NCI-H146 (cell line): ENCODE data around the gene TMEM269.

Source experiments
- DNase-seq: peaks from one replicate; lab custom pipeline; 2025; lab: John Stamatoyannopoulos, UW

TMEM269 gene

DNA sequence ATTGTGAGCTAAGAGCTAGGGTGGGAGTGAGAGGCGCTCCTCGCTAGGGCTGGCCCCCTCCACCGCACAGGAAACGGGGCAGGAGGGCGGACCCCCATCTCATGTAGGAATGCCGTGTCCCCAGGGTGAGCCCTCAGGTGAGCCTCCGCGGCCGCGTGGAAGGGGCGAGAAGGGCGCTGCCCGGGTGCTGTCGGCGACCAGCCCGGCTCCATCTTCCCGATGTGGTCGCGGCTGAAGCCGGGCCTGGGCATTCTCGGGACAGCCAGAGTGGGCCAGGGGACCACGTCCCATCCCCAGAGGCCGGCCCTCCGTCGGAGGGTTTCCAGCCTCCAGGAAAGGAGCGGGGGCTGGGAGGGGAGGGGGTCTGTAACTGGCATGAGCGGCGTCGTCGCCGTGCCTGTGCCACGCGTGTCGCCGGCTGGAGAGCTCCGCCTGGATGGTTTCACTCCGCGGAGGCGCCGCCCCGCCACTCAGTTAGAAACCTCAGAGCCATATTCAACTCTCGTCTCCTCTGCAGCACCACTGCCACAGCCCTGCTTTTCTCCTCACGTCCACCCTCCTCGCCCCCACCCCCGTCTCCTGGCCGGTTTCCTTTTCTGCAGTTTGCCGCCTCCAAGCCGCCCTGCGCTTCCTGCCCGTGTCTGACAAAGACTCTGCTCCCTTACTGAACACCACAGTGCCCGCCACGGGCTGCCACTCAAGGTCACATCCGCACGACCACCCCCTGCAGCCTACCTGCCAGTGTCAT lies at the start of gene TMEM269:
Gene TMEM269 (plus strand): TSS at position 46 of the 748 bp plus-strand sequence. CDS start 4,903 bp downstream, outside the sequence.
- peak; percentile 4 for DNase-seq

- no peak for DNase-seq
Observed at GRCh38 chr1:42735056-42735455, 49.7 kb upstream of the TMEM269 start.

- no peak for DNase-seq
Observed at GRCh38 chr1:42735477-42736105, 49.2 kb upstream of the TMEM269 start.

GRCh38 chr1:42736152-42736551 lies 48.6 kb upstream of the TMEM269 start:
- DNase-seq, result no peak

GRCh38 chr1:42736571-42737200 lies 48.1 kb upstream of the TMEM269 start:
- DNase-seq, result no peak

GRCh38 chr1:42737257-42737656 lies 47.5 kb upstream of the TMEM269 start:
- no peak for DNase-seq

DNA sequence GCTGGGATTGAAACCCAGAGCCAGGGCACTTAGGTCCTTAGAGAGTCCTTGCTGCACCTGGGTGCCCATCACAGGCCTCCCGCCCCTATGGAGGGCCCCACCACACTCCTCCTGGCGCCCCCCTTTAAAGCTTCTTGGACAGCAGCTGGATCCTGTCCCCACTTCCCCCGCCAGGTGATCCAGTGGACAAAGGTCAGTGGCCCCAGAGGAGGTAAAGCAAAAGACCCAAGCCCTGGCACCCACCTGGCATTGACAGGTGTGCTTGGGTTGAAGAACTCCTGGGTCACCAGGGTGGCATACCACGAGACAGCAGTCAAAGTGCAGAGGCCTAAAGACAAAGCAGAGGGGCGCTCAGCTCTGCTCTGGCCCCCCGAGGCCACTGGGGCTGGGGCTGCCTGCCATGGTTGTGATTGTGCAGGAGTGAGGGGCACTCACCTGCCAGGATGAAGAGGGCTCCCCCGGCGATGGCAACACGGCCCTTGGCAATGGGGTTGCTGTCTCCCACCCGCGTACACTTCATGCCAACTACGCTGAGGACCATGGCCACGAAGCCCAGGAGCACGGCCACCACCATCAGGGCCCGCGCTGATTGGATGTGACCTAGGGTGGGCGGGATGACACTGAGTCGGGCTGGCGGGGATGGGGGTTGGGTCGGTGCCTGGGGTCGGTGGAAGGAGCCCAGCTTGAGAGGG lies 46.7 kb upstream of the TMEM269 start:
- DNase-seq, result no peak

GRCh38 chr1:42738678-42739226 lies 46.0 kb upstream of the TMEM269 start:
- DNase-seq, result no peak

DNA sequence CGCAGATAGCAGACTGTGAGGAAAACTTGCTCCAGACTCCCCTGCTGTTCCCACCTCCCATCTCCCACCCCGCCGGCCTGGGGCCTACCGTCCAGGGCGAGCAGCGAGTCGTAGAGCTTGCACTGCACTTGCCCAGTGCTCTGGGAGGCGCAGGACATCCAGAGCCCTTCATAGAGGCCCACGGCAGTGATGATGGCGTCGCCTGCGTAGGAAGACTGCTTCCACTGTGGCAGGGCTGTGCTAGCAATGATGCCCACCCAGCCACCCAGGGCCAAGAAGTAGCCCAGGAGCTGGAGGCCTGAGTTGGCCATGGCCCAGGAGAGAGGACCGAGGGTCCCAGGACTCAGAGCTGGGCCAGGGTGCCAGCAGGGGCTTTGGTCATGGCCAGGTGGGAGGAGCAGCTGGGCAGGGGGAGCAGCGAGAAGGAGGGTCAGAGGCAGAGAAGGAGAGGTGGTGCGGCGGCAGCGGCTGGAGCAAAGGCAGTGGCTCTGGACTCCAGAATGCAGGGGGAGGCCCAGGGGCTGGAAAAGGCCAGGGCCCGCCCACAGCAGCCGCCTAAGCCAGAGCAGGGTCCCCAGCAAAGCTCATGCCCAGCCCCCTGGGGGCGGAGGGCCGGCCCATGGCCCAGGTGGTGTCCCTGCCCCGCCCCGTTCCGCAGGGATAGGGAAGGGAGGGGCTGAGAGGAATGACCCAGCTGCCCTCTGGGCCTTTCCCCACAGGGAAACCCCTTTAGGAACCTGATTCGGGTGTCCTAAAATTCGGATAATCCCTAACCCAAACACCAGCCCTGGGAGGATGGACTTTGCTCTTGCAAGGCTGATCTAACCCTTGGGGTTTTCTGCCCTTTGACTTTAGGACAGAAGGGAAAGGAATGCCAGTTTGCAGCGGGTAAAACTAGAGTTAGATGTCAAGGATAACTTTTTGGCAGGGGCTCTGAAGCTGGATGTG lies 44.8 kb upstream of the TMEM269 start, which contains the start of gene CLDN19:
Gene CLDN19 (minus strand): TSS at position 484 of the 948 bp plus-strand sequence. CDS start 173 bp downstream, at position 311.
- no peak for DNase-seq

- no peak for DNase-seq
Observed at GRCh38 chr1:42740851-42741580, 43.8 kb upstream of the TMEM269 start.

- no peak for DNase-seq
Observed at GRCh38 chr1:42741706-42742105, 43.1 kb upstream of the TMEM269 start.

- DNase-seq, result no peak
Observed at GRCh38 chr1:42742141-42742540, 42.6 kb upstream of the TMEM269 start.

DNA sequence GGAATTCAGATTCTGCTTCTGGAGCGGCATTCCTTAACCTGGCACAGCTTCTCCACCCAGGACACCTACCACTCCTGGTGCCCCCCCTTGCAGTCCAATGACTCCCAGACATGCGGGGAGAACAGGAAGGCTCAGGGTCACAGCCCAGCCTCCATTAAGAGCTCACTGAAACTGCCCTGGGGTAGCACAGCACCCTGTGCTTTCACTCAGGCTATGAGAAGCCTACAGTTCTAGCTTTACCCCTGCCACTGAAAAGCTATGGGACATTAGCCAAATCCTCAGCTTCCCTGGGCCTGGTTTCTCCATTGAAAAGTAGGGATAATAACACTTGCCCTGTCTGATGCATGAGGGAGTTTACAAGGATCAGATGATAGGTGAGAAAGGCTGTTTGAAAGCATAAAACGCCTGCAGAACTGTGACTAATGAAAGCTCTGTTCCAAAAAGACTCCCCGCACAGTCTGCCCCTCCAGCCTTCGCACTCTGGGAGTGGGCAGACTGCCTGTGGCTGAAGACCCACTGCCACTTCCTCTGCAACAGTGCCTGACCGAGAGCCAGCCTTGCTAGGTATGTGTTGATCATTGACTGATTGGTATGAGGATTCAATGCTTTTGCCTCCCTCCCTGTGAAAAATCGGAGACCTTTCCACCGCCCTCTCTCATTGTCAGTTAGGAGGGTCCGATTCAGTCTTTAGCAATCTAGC lies 42.0 kb upstream of the TMEM269 start:
- DNase-seq, result no peak

DNA sequence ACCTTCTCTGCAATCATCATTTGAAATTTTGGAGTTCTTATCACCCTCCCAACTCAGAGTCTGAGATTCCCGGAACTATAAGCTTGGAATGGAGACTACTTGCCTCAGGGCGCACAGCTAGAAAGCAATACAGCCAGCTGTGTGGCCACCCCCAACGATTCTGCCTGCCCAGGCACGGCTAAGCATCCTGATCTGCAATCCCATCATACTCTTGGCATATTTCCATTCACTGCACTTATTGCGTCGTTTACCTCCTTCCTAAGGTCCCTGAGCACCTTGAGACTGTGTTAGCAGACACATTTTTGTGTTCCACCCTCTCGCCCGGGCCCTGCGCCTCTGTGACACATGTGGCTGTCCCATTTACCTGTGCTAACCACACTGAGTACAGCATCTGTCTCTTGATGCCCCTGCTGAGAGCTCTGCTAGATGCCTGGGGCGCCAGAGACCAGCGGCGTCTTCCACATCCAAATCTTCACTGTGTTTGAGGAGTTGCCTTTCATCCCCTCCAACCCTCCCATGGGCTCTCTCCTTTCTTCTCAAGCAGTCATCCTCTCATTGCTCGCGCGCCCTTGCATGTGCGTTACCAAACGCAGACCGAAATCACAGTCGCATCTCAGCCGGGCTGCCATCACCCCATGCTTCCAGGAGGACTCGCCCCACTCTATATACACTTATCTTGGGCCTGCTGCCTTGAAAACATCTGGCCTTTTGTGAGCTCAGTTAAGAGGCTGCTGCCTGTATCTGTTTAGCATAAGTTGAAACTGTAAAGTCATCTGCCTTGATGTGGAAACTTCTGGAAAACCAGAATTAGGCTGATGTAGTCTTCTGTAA lies 41.3 kb upstream of the TMEM269 start:
- no peak for DNase-seq

DNA sequence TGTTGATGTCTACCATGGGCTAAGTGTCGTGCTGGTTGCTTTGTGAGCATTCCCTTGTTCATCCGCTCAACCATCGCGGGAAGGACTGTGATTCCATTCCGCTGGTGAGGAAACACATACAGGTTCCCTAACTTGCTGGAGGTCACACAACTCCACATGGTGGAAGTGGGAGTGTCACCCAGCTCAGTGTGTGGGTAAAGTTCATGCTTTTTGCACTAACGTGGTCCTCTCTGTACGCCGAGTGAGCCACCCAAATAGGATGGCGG lies 40.7 kb upstream of the TMEM269 start:
- no peak for DNase-seq

DNA sequence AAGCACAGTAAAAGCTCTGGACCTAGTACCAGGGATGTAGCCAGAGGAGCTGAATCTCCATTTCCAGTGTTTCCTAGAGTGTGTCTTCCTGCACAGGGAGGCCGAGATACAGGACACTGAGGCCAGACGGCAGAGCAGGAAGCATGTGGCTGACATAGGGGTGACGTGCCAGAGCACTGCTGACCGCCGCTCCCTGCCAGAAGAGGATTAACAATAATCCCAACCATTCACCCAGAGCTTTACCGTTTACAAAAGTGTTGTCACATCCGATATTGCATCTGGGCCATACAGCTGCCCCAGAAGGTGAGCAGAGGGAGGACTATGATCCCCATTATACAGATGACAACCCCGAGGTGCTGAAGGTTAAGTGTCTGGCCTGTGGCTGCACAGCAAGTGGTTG lies 38.9 kb upstream of the TMEM269 start:
- DNase-seq, result no peak

GRCh38 chr1:42746436-42747105 lies 38.2 kb upstream of the TMEM269 start:
- no peak for DNase-seq

DNA sequence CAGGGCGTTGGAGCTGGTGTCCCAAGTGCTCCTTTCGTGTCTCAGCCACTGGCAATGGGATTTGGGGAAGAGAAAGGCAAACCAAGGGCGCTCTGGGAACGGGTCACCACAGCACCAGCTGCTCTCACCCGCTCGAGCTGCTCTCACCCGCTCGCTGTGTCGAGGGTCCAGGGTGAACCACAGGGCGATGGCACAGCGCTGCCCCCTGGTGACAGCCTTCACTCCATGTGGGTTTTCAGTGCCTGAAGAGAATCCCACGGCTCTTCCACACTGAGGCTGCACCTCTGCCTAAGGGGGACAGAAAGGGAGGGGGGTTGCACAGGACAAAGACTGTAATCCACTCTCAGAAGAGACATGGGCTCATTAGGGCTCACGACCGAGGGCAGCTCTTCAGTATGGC lies 37.7 kb upstream of the TMEM269 start:
- no peak for DNase-seq
